Measurements from ENCODE around the gene EFR3B. TPM values are rescaled to one million over a fixed set of nuclear protein-coding genes. Genes with fewer than 3 reads are reported as not detected.

EFR3B gene
- total and polyA plus RNA-seq, 2 of the 13 experiments (the other 11 are each of a cell fraction or from before 2014, with no cell fraction given), result 0.42 TPM

GRCh38 chr2:25042321-25043240 lies 705 bp downstream of the EFR3B start (continued):
- TF ChIP-seq NRL (CRISPR knock-in tag; IDR thresholded peaks at IDR 0.05; ENCODE audit: borderline replicate concordance) (no peak), TARDBP (CRISPR knock-in tag; IDR thresholded peaks at IDR 0.05) (0 out of 2 replicates have a peak, but pooled peaks have one; percentile 26), ZKSCAN8 (CRISPR knock-in tag; IDR thresholded peaks at IDR 0.05; ENCODE audit: borderline replicate concordance) (no peak), TRIM22 (IDR thresholded peaks at IDR 0.05) (no peak), AKAP8 (CRISPR knock-in tag; IDR thresholded peaks at IDR 0.05) (no peak), ZNF331 (CRISPR knock-in tag; IDR thresholded peaks at IDR 0.05) (no peak), TFAP4 (IDR thresholded peaks at IDR 0.05; ENCODE audit: borderline replicate concordance, low read depth) (no peak), ZNF501 (CRISPR knock-in tag; IDR thresholded peaks at IDR 0.05) (no peak; the same call in 1 of the 2 replicates), ZNF432 (CRISPR knock-in tag; IDR thresholded peaks at IDR 0.05; ENCODE audit: borderline replicate concordance) (no peak), ZNF75D (CRISPR knock-in tag; IDR thresholded peaks at IDR 0.05; ENCODE audit: borderline replicate concordance) (no peak), SMYD3 (CRISPR knock-in tag; IDR thresholded peaks at IDR 0.05) (no peak), FOXA1 (IDR thresholded peaks at IDR 0.05) (no peak), FOXA1 (CRISPR knock-in tag; IDR thresholded peaks at IDR 0.05) (no peak), PRDM4 (CRISPR knock-in tag; IDR thresholded peaks at IDR 0.05; ENCODE audit: borderline replicate concordance) (no peak), KDM2A (CRISPR knock-in tag; IDR thresholded peaks at IDR 0.05; ENCODE audit: borderline replicate concordance, low read depth) (no peak), MTA3 (CRISPR knock-in tag; IDR thresholded peaks at IDR 0.05) (no peak), ZNF205 (CRISPR knock-in tag; IDR thresholded peaks at IDR 0.05) (no peak)
